ENCODE measurements around the gene CABLES2. TPM values are rescaled to one million over a fixed set of nuclear protein-coding genes. Genes with fewer than 3 reads are reported as not detected.

CABLES2 gene
- total RNA-seq, 1 experiment from 2014 or later = 8.9 TPM

DNA sequence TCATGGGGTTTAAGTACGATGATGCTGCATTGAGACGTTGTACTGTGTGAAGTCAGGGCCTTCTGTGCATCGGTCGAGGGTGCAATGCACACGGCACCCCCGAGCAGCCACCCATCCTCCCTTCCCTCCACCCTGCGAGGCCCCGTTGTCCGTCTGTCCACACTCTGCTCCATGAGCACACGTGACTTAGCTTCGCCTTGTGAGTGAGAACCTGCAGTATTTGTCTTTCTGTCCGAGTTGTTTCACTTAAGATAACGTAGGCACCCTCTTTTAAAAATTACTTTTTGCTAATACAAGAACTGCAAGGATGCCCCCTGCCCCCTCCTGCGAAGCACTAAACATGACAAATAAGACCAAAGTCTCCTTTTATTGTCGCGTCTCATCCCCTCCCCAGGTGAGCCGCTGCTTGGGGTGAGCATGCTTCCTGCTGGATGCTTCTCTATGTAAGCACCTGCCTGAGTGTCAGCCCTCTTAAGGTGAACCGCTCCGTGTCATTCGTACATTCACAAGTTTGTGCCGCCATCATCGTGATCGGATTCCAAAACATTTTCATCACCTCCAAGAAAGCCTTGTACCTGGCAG, 23.9 kb upstream of the CABLES2 start:
- CTCF ChIA-PET = no interaction called here
- RAD21 ChIA-PET (ENCODE audit: low non-redundant PET in 1 of 2, low total read pairs in 2 of 2, uncharacterized antibody in 2 of 2, unreplicated experiment in 2 of 2) = no interaction called here
- no peak overlapping the region for H3K27ac ChIP-seq (ENCODE audit: low read depth, low read length)
- no peak overlapping the region for H3K4me3 ChIP-seq (replicated peaks in 1 of 2; ENCODE audit: low read depth in 1 of 2, low read length in 2 of 2)
- no TSS peak for BruUV-seq (replicated peaks)
- no peaks in the 10 kb centered on the region for H3K36me3 ChIP-seq (ENCODE audit: control insufficient read depth in 1 of 2, insufficient read depth in 2 of 2, low read length in 2 of 2)
- no peak overlapping the region for H2AFZ ChIP-seq (ENCODE audit: low read depth, low read length, poor library complexity, severe bottlenecking)
- H3K9ac ChIP-seq (ENCODE audit: low read length) = no peak overlapping the region
- H3K27me3 ChIP-seq (ENCODE audit: insufficient read depth, low read length) = no peaks in the 10 kb centered on the region
- TF ChIP-seq SRF (IDR thresholded peaks at IDR 0.05; ENCODE audit: low read depth) = no peak
- TF ChIP-seq YY1 (IDR thresholded peaks at IDR 0.05; ENCODE audit: extremely low read depth, insufficient replicate concordance, low read depth, low read length) = no peak
- no peak for TF ChIP-seq RAD21 (IDR thresholded peaks at IDR 0.05; ENCODE audit: low read depth)
- TF ChIP-seq, protein P1, sequence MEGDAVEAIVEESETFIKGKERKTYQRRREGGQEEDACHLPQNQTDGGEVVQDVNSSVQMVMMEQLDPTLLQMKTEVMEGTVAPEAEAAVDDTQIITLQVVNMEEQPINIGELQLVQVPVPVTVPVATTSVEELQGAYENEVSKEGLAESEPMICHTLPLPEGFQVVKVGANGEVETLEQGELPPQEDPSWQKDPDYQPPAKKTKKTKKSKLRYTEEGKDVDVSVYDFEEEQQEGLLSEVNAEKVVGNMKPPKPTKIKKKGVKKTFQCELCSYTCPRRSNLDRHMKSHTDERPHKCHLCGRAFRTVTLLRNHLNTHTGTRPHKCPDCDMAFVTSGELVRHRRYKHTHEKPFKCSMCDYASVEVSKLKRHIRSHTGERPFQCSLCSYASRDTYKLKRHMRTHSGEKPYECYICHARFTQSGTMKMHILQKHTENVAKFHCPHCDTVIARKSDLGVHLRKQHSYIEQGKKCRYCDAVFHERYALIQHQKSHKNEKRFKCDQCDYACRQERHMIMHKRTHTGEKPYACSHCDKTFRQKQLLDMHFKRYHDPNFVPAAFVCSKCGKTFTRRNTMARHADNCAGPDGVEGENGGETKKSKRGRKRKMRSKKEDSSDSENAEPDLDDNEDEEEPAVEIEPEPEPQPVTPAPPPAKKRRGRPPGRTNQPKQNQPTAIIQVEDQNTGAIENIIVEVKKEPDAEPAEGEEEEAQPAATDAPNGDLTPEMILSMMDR (IDR thresholded peaks at IDR 0.05 in 2 of 3, conservative IDR thresholded peaks at IDR 0.05 in 1 of 3; ENCODE audit: borderline replicate concordance in 1 of 3, insufficient read depth in 1 of 3, low read depth in 2 of 3, low read length in 2 of 3) = no peak
- no peak for TF ChIP-seq TCF7L2 (IDR thresholded peaks at IDR 0.05; ENCODE audit: borderline replicate concordance, extremely low read depth, insufficient read depth, insufficient read length)
- no peak for TF ChIP-seq SP1 (IDR thresholded peaks at IDR 0.05; ENCODE audit: low read depth)
- TF ChIP-seq ZNF274 (IDR thresholded peaks at IDR 0.05; ENCODE audit: low read depth, low read length) = no peak
- TF ChIP-seq, protein P2, sequence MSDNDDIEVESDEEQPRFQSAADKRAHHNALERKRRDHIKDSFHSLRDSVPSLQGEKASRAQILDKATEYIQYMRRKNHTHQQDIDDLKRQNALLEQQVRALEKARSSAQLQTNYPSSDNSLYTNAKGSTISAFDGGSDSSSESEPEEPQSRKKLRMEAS (IDR thresholded peaks at IDR 0.05) = no peak
- TF ChIP-seq POLR2AphosphoS5 (IDR thresholded peaks at IDR 0.05; ENCODE audit: low read depth, low read length) = no peak
- TF ChIP-seq EZH2phosphoT487 (IDR thresholded peaks at IDR 0.05; ENCODE audit: borderline replicate concordance) = no peak
- TF ChIP-seq, protein P3, sequence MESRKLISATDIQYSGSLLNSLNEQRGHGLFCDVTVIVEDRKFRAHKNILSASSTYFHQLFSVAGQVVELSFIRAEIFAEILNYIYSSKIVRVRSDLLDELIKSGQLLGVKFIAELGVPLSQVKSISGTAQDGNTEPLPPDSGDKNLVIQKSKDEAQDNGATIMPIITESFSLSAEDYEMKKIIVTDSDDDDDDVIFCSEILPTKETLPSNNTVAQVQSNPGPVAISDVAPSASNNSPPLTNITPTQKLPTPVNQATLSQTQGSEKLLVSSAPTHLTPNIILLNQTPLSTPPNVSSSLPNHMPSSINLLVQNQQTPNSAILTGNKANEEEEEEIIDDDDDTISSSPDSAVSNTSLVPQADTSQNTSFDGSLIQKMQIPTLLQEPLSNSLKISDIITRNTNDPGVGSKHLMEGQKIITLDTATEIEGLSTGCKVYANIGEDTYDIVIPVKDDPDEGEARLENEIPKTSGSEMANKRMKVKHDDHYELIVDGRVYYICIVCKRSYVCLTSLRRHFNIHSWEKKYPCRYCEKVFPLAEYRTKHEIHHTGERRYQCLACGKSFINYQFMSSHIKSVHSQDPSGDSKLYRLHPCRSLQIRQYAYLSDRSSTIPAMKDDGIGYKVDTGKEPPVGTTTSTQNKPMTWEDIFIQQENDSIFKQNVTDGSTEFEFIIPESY (IDR thresholded peaks at IDR 0.05; ENCODE audit: extremely low read depth, insufficient replicate concordance, low read length) = no peak
- TF ChIP-seq EZH2 (IDR thresholded peaks at IDR 0.05) = no peak
- TF ChIP-seq ELF1 (IDR thresholded peaks at IDR 0.05; ENCODE audit: borderline replicate concordance, low read depth) = no peak
- TF ChIP-seq, protein P4, sequence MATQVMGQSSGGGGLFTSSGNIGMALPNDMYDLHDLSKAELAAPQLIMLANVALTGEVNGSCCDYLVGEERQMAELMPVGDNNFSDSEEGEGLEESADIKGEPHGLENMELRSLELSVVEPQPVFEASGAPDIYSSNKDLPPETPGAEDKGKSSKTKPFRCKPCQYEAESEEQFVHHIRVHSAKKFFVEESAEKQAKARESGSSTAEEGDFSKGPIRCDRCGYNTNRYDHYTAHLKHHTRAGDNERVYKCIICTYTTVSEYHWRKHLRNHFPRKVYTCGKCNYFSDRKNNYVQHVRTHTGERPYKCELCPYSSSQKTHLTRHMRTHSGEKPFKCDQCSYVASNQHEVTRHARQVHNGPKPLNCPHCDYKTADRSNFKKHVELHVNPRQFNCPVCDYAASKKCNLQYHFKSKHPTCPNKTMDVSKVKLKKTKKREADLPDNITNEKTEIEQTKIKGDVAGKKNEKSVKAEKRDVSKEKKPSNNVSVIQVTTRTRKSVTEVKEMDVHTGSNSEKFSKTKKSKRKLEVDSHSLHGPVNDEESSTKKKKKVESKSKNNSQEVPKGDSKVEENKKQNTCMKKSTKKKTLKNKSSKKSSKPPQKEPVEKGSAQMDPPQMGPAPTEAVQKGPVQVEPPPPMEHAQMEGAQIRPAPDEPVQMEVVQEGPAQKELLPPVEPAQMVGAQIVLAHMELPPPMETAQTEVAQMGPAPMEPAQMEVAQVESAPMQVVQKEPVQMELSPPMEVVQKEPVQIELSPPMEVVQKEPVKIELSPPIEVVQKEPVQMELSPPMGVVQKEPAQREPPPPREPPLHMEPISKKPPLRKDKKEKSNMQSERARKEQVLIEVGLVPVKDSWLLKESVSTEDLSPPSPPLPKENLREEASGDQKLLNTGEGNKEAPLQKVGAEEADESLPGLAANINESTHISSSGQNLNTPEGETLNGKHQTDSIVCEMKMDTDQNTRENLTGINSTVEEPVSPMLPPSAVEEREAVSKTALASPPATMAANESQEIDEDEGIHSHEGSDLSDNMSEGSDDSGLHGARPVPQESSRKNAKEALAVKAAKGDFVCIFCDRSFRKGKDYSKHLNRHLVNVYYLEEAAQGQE (IDR thresholded peaks at IDR 0.05; ENCODE audit: low read depth) = no peak
- no peak for TF ChIP-seq CBX3 (IDR thresholded peaks at IDR 0.05; ENCODE audit: low read depth)
- H4K20me1 ChIP-seq (ENCODE audit: insufficient read depth) = no peaks in the 10 kb centered on the region
- H3K9me2 ChIP-seq (ENCODE audit: insufficient read depth) = no peaks in the 10 kb centered on the region
- no peak overlapping the region for H3K4me2 ChIP-seq (ENCODE audit: low read length)
- DNase-seq (ENCODE audit: low read depth, low spot score) = no peak
- no peaks in the 10 kb centered on the region for H3K79me2 ChIP-seq (ENCODE audit: insufficient read depth, low read length)
- H3K4me1 ChIP-seq (ENCODE audit: control insufficient read depth in 1 of 2, insufficient read depth in 2 of 2, low read length in 2 of 2) = peaks cover 29 to 32% of the 10 kb centered on the region in 2 experiments
- intact Hi-C loops (cut with micrococcal nuclease) = no loop called here
- no peak for ATAC-seq
- POLR2A ChIA-PET = no interaction called here
- no peaks in the 10 kb centered on the region for H3K9me3 ChIP-seq (ENCODE audit: control insufficient read depth in 1 of 2, insufficient read depth in 1 of 2, low read depth in 1 of 2, low read length in 2 of 2)
